Stomach smooth muscle (tissue), 2 donors: ENCODE measurements around the gene DMTF1.
"Not testable (repeated sequence)": the region's sequence is repeated elsewhere in the genome, so short reads cannot be mapped to it uniquely, and the experiment has no call there.

Experiments used
- H3K27ac ChIP-seq: one replicate; pipeline ENCODE4 v1.7.0; 2013; ENCODE audit warnings: mild to moderate bottlenecking, low read length, inconsistent platforms
- H3K27me3 ChIP-seq, 2 donors: one replicate each; pipeline ENCODE4 v1.7.0; 2013; ENCODE audit warnings: low read length in 2 of 2; ENCODE audit not compliant: insufficient read depth in 2 of 2, control insufficient read depth in 1 of 2
- H3K36me3 ChIP-seq, 2 donors: one replicate each; pipeline ENCODE4 v1.7.0; 2013; ENCODE audit warnings: low read length in 2 of 2; ENCODE audit not compliant: control insufficient read depth in 2 of 2, insufficient read depth in 2 of 2
- H3K4me1 ChIP-seq: one replicate; pipeline ENCODE4 v1.7.0; 2013; ENCODE audit warnings: low read length; ENCODE audit not compliant: control insufficient read depth, insufficient read depth
- H3K4me3 ChIP-seq, 2 donors: one replicate each; pipeline ENCODE4 v1.7.0; 2013; ENCODE audit warnings: low read length in 2 of 2
- H3K9ac ChIP-seq, 2 donors: one replicate each; pipeline ENCODE4 v1.7.0; 2013; ENCODE audit warnings: low read length in 2 of 2, mild to moderate bottlenecking in 1 of 2
- H3K9me3 ChIP-seq, 2 donors: one replicate each; pipeline ENCODE4 v1.7.0; 2013; ENCODE audit warnings: low read length in 2 of 2; ENCODE audit not compliant: control insufficient read depth in 2 of 2
- donor health status: healthy.
- donor health status: Pancreatic carcinoma.

Gene DMTF1

GRCh38 chr7:87193912-87194311 is 41.7 kb downstream of the DMTF1 start:
- Histone ChIP-seq H3K4me1 (peaks cover 3% of the 10 kb centered on the region), H3K36me3 (peaks cover 30 to 31% of the 10 kb centered on the region in 2 donors), H3K27ac (no peak overlapping the region), H3K27me3 (no peaks in the 10 kb centered on the region), H3K9ac (no peak overlapping the region), H3K4me3 (no peak overlapping the region), H3K9me3 (no peaks in the 10 kb centered on the region)

- Histone ChIP-seq H3K36me3 (peaks cover 11 to 13% of the 10 kb centered on the region in 2 donors), H3K4me1 (no peaks in the 10 kb centered on the region), H3K9ac (no peak overlapping the region), H3K9me3 (no peaks in the 10 kb centered on the region), H3K4me3 (no peak overlapping the region), H3K27ac (no peak overlapping the region), H3K27me3 (no peaks in the 10 kb centered on the region)
These were observed 47.0 kb downstream of the DMTF1 start for GRCh38 chr7:87199241-87199640.

- no peaks in the 10 kb centered on the region for H3K27me3 ChIP-seq
- peaks cover 8 to 12% of the 10 kb centered on the region in 2 donors for H3K36me3 ChIP-seq
- H3K9ac ChIP-seq: no peak overlapping the region
- no peaks in the 10 kb centered on the region for H3K4me1 ChIP-seq
- no peaks in the 10 kb centered on the region for H3K9me3 ChIP-seq
- H3K4me3 ChIP-seq: no peak overlapping the region
- H3K27ac ChIP-seq: no peak overlapping the region
These were observed 47.6 kb downstream of the DMTF1 start for GRCh38 chr7:87199700-87200450.

GRCh38 chr7:87202208-87202607 is 50.0 kb downstream of the DMTF1 start:
- Histone ChIP-seq H3K27me3 (no peaks in the 10 kb centered on the region), H3K9ac (no peak overlapping the region), H3K36me3 (no peaks in the 10 kb centered on the region), H3K4me3 (no peak overlapping the region), H3K9me3 (no peaks in the 10 kb centered on the region), H3K27ac (no peak overlapping the region), H3K4me1 (no peaks in the 10 kb centered on the region)

- Histone ChIP-seq H3K27me3 (no peaks in the 10 kb centered on the region), H3K9ac (no peak overlapping the region), H3K4me3 (no peak overlapping the region), H3K36me3 (no peaks in the 10 kb centered on the region), H3K4me1 (no peaks in the 10 kb centered on the region), H3K27ac (no peak overlapping the region), H3K9me3 (no peaks in the 10 kb centered on the region)
These were observed 50.5 kb downstream of the DMTF1 start for GRCh38 chr7:87202705-87203104.

GRCh38 chr7:87203929-87204328 is 51.7 kb downstream of the DMTF1 start:
- H3K36me3 ChIP-seq: not testable (repeated sequence)

GRCh38 chr7:87204933-87205332 is 52.7 kb downstream of the DMTF1 start:
- Histone ChIP-seq H3K4me3 (no peak overlapping the region), H3K9me3 (no peaks in the 10 kb centered on the region), H3K4me1 (no peaks in the 10 kb centered on the region), H3K27me3 (no peaks in the 10 kb centered on the region), H3K9ac (no peak overlapping the region), H3K27ac (no peak overlapping the region), H3K36me3 (no peaks in the 10 kb centered on the region)

More at GRCh38 chr7:87203929-87204328, 51.7 kb downstream of the DMTF1 start:
- H3K4me1 ChIP-seq, H3K27me3 ChIP-seq, H3K27ac ChIP-seq, H3K9me3 ChIP-seq, H3K9ac ChIP-seq, H3K4me3 ChIP-seq: not testable (repeated sequence)

GRCh38 chr7:87205701-87206100 is 53.4 kb downstream of the DMTF1 start:
- not testable (repeated sequence) for H3K27me3 ChIP-seq, H3K4me3 ChIP-seq, H3K4me1 ChIP-seq, H3K9me3 ChIP-seq, H3K9ac ChIP-seq, H3K36me3 ChIP-seq, H3K27ac ChIP-seq

- Histone ChIP-seq H3K9ac (no peak overlapping the region), H3K27ac (no peak overlapping the region), H3K9me3 (no peaks in the 10 kb centered on the region), H3K36me3 (no peaks in the 10 kb centered on the region), H3K4me3 (no peak overlapping the region), H3K4me1 (no peaks in the 10 kb centered on the region), H3K27me3 (no peaks in the 10 kb centered on the region)
These were observed 54.1 kb downstream of the DMTF1 start for GRCh38 chr7:87206361-87206760.

GRCh38 chr7:87209295-87209924 is 57.2 kb downstream of the DMTF1 start:
- H3K4me1 ChIP-seq: no peaks in the 10 kb centered on the region
- H3K4me3 ChIP-seq: no peak overlapping the region
- H3K27ac ChIP-seq: no peak overlapping the region

GRCh38 chr7:87210506-87210905 is 58.3 kb downstream of the DMTF1 start:
- no peaks in the 10 kb centered on the region for H3K27me3 ChIP-seq
- no peak overlapping the region for H3K27ac ChIP-seq
- H3K4me1 ChIP-seq: no peaks in the 10 kb centered on the region
- no peaks in the 10 kb centered on the region for H3K9me3 ChIP-seq
- no peak overlapping the region for H3K9ac ChIP-seq
- H3K36me3 ChIP-seq: no peaks in the 10 kb centered on the region
- H3K4me3 ChIP-seq: no peak overlapping the region

More at GRCh38 chr7:87209295-87209924, 57.2 kb downstream of the DMTF1 start:
- no peaks in the 10 kb centered on the region for H3K9me3 ChIP-seq
- no peak overlapping the region for H3K9ac ChIP-seq
- no peaks in the 10 kb centered on the region for H3K36me3 ChIP-seq
- H3K27me3 ChIP-seq: no peaks in the 10 kb centered on the region
